NCI-H226 (cell line): ENCODE results near the gene SYT5.
"Not testable (repeated sequence)": the region's sequence is repeated elsewhere in the genome, so short reads cannot be mapped to it uniquely, and the experiment has no call there.

Source experiments
- DNase-seq: peaks from one replicate; pipeline ENCODE4 v3.0.0-alpha.2; 2015

Gene SYT5

DNA sequence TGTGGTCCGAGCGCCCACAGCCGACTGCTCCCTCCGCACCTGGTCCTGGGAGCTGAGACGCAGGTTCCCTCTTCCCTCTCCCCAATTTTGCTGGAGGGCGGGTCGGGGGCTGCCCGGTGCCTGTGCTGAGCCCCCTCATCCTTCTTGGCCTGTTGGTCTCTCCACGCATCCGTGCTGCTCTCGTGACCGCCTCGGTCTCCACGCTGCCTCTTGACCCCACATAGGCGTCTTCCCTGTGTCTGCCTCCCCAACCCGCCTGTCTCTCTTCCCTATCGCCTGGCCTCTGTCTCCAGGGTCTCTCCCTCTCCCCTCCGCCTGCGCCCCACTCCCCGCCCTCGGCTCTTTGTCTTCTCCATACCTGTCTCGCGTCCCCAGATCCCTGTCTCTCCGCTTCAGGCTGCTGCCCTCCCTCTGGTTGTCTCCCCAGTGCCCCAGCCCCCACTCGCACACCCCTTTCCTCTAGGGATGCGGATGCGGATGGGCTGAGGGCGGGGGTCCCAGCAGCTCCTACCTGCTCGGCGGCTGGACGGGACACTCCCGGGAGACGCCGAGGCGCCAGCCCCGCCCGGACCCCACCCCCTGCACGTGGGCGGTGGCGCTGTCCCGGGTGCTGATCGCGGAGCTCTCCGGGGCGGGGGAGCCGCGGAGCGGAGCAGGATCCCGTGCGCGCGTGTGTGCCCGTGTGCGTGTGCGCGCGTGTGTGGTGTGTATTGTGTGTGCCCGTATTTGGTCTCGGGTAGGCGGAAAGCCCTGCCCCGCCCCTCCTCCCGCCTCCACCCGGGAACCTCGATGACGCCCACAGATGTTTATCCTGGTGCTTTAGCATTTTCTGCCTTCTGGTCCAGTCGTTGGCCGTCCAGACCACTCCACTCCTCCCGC is at the start of gene SYT5:
Gene SYT5 (minus strand): TSS at position 684 of the 879 bp plus-strand sequence. CDS start 1,248 bp downstream, outside the sequence.
- peak; percentile 67 for DNase-seq

DNA sequence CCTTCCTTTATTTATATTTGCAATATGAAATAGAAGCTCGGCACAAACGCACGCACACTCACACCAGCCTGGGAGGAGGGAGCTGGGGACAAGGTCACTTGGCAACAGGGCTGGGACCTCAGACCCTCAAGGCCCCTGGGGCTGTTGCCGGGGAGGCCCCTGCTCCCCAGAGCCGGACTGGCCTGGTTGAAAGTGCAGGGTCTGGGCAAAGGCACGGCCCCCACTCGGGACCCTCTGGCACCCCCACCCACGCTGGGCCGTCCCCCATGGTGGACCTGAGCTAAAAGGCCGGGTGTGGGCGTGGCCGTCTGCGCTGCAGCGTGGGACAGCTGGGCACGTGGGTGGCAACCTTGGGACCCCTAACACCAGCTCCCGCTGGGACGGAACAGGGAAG is 49.7 kb upstream of the SYT5 start:
- no peak for DNase-seq

DNA sequence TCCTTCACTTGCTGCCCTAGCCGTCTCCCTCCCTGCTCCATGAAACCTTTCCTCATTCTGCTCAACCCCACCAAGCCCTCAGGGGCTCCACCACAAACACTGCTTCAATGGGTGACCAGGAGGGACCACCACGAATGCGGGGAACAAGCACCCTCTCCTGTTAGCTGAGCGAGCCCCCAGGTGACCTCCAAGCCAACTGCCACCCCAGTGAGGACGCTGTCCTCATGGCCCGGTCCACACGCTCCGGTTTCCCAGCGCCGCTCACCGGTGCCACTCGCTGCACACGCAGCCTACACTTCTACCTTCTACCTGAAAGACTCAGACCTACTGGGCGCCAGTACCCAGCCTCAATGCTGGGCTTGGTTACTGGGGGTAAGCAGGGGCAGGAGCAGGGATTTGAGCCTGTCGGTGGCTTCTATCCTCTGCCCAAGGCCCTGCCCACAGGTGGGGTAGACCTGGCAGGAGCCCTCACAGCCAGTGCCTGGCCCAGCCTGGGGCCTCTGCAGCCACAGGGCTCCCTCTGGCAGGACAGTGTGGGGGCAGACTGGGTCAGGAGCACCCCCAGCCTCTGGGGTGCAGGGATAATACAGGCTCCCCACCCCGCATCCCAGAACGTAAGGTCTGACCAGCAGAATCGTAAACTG is 49.2 kb upstream of the SYT5 start:
- DNase-seq: no peak

DNA sequence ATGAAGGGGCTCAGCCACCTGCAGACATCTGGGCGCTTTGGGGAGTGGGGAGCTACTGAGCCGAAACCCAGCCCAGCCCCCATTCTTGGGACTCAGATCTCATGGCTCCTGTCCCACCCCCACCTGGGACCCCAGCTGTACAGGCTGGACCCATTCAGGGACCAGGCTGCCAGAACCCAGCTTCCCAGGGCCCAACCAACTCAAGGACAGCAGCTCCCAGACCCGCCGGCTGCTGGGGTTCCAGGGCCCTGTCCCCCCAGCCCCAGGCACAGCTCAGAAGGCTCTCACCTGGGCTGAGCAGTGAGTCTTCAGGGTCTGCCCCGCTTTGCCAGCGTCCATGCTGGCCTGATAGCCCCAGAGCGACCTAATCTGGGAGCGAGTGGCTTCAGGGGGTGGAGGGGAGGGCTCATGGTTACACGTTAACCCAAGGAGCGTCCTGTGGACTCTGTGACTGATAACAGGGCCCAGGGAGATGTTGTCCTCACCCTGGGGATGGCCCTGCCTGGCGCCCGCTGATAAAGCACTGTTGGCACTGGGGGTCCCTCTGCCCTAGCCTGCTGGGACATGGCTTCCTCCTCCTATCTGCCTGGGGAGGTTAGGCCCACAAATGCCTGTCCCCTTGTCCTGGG is 48.4 kb upstream of the SYT5 start, which contains the start of gene TMEM86B:
Gene TMEM86B (minus strand): TSS at position 361 of the 629 bp plus-strand sequence. CDS start 22 bp downstream, at position 339.
- no peak for DNase-seq

DNA sequence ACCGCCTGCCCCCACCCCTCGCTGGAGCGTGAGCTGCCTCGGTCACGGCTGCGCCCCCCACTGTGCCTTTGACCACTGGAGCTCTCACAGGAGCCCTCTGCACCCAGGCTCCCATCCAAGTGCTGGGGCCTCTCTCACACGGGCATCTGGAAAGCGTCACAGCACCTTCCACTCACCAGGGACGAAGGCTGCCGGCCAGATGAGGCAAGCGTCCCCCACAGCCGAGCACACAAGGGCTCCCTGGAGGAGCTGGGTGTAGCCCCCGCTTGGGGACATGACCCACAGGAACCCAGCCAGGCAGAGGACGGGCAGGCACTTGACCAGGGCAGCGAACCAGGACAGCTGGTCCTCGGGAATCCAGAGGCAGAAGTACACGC is 47.9 kb upstream of the SYT5 start:
- no peak for DNase-seq

DNA sequence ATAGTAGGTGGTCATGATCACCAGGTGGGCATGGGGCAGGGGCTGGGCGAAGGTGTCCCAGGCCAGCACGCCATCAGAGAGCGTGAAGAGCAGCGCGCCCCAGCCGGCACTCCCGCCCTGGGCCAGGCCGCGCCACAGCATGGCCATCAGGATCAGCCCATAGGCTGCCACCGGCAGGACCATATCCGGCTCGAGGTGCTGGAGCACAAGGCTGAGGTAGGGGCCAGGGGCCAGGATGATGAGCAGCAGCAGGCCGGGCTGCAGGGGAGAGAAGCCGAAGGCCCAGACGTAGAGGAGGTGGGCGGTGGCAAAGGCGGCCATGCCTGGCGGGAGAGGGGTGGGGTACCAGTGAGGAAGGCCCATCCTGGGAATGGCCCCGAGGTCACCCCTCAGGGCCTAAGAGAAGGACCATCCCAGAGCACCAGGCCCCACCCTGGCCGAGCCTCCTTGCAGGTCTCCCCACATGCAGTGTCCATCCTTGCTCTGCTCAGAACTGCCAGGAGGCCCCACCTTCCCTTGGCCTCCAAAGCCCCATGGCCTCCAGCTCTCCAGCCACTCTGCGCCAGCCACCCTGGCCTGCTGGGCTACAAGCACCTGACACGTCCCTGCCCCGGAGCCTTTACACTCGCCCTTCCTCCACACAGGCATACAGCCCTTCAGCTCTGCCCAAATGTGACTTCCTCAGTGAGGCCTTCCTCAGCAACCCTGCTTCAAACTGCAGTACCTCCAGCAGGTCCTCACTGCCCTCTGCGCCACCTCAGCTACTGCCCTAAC is 47.3 kb upstream of the SYT5 start:
- no peak for DNase-seq

DNA sequence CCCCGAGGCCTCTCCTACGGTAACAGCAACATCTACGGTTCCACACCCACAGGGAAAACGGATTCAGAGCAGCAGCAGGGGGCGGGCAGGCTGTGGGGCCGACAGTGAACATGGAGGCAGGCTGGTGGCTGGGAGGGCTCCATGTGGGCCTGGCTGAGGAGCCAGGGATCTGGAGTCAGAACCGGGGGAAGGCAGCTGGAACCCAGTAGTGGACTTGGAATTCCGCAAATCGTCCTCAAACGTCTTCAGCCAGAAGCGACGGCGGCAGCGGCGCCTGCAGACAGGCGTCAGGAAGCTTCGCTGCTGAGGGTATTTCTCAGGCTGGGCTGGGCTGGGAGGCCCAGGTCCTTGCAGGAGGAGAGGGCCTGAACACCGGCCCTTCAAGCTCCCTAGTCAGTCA is 46.7 kb upstream of the SYT5 start:
- DNase-seq: no peak

DNA sequence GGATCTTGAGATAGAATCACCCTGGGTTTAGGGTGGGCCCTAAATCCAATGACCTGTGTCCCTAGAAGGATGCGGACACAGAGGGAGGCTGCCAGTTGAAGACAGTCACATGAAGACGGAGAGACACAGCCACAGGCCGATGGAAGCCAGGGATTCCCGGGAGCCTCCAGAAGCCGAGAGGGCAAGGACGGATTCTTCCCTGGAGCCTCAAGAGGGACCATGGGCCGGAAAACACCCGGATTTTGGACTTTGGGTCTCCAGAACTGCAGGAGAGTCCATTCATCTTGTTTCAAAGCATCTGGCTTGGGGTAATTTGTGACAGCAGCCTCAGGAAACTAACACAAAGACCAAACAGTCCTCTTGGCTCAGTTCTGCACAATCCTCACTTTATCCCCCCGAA is 46.2 kb upstream of the SYT5 start:
- no peak for DNase-seq

DNA sequence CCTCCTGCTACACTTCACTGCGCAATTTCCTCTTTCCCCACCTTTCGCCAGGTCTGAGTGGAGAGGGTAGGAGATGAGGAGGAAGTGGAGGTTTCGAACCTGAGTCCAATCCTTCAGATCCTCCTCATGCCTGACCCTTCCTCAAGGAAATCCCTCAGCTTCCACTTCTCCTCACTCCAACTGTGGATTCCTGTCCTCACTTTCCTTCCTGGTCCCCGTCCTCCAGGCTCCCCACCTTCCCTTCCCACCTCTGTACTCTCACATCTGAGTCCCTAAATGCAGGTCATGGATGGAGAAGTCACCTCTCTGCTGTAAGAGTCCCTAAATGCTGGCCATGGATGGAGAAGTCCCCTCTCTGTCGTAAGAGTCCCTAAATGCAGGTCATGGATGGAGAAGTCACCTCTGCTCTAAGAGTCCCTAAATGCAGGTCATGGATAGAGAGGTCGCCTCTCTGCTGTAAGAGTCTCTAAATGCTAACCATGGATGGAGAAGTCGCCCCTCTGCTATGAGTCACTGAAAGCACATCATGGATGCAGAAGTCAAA is 45.4 kb upstream of the SYT5 start:
- no peak for DNase-seq

DNA sequence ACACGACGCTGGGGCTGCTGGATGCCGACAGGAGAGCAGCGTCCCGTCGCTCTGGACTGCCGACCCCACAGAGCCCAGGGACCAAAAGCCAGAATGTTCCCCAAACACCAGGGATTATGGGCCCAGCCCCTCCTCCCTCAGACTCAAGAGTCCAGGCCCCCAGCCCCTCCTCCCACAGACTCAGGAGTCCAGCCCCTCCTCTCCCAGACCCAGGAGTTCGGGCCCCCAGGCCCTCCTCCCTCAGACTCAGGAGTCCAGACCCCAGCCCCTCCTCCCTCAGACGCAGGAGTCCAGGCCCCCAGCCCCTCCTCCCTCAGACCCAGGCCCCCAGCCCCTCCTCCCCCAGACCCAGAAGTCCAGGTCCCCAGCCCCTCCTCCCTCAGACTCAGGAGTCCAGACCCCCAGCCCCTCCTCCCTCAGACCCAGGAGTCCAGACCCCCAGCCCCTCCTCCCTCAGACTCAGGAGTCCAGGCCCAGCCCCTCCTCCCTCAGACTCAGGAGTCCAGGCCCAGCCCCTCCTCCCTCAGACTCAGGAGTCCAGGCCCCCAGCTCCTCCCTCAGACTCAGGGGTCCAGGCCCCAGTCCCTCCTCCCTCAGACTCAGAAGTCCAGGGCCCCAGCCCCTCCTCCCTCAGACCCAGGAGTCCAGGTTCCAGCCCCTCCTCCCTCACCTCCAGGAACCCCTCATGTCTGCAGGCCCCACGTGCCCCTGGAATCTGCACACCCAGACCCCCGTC is 44.8 kb upstream of the SYT5 start:
- not testable (repeated sequence) for DNase-seq

DNA sequence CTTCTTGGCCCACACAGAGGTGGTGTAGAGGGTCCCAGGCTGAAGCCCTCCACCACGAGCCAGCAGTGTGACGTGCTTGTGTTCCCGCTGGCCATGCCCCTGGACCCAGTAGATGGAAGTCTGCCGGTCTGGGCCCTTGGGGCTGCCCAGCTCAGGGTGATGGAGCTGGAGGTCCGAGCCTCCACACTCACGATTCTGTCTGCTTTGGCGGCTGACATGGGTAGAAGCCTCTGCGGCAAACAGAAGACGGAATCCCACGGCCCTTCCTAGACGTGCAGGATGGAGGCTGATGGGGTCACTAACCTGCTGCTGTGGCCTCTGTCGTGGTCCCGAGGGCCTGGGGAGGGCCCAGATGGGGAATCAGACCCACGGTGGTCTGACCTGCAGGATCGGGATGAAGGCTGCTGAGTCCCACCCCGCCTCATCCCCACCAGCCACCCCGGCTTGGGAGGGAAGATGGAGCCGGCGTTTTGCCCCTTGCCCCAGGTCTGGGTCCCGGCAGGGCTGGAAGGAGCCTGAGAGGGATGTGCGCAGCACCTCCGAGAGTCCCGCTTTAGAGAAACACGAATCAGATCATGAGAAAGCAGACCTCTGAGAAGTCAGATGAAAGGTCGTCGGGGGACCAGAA is 44.1 kb upstream of the SYT5 start:
- no peak for DNase-seq

DNA sequence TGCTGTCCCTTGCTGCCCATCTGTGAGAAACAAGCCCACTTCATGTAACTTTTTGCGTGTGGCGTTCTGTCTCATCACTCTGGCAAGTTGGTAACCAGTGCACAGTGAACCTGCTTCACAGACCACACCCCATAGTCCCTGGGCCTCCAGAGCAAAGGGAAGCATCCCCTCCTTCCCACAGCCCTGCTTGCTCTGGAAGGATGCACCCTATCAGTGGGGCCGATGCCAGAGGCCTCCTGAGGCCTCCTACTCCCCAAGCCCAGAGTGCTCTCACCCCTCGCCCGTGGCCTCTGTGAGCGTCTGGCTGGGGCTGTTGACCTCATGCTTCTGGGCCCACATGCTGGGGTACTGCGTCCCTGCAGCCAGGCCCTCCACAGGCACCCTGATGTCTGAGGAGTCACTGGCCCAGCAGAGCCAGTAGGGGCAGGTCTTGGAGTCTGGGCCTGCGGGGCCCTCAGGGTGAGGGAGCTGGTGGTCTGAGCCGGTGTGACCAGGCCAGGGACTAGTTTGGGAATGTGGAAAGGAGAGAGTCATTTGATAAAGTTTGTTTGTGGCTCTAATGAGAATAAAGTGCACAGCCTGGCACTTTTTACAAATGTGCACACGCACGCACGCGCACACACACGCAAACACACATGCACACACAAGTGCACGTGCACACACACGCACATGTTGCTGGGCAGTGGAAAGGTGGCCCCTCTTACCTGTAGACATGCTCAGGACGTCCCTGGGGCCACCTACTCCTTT is 43.4 kb upstream of the SYT5 start:
- DNase-seq: no peak

DNA sequence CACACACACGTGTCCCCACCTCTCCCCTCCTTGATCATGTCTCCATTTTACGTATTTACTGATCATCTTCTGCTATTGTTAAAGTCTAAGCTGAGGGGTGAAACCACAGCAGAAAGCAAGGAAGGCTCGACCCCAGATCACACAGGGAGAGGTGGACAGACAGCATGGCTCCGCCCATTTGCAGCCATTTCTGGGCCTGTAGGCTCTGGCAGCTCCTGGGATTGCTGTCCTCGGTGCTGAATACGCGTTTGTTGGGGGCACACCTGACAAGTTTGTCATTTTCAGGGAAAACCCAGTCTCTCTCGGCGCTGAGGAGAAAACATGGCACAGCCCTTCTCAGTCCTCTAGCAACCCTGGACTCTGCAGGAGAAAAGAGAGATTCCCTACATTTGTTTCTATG is 40.4 kb upstream of the SYT5 start:
- no peak for DNase-seq

DNA sequence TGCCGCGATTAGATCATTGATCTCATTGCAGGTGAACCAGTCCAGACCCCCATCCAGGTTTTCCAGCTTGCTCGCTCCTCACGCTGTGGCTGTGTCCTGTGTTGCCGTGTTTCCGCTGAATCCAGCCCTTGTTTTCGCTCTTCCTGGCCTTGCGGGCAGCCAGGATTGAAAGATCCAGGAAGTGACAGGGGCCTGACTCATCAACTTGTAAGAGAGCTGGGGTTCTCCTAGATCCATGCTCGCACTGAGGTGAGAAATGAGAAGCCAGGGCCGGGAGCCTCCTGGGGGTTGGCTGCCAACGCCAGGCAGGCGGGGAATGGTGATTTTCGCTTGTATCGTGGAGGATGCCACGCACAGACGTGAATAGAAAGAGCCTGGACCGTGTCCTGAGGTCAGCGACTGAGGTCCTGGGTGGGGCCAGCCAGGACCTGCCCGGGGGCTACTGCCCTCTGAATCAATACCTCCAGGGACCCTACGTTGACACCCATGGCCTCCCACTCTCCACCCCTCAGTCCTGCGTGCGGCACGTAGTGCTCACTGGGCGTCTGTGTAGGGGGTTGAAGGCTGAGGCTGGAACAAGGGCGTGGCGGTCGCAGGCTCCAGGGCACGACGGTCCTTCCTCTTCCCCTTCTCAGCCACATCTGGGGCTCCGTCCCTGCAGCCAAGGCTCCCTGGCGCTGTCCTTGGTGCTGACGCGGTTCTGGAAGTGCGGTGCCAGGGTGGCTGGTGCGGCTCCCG is 36.5 kb upstream of the SYT5 start:
- peak; percentile 100 for DNase-seq

DNA sequence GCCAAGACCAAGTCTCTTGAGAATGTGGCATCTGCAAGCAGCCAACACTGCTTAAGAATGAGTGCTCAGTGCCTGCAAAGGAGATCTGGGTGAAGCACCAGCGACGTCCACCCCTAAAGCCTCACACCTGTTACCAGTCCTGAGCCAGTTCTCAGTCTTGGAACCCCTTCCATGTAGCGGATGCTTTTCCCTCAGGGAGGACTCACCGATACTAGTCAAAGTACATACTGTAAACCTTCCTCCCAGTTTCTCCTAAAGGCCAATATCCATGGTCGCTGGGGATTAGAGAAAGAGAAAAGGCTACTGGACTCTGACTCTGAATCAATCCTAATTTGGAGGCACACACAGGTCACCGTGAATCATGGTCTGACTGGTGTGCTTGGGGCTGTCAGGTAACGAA is 33.5 kb upstream of the SYT5 start:
- no peak for DNase-seq

DNA sequence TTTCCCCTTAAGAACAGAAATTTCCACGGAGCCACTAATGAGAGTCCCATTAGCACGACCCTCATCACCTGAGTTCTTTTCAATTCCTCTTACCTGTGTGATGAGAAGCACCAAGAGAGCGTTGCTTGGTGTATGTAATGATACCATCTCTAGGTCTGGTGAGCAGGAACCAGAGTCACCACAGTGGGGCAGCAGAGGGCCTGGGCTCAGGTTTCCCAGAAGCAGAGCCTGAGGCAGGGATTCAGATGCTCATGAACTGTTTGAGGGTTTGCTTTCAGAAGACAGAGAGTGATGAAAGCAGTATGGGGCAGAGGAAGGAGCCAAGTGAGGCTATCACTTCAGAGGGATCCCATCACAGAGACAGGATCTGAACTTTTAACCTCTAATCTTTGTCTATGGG is 32.4 kb upstream of the SYT5 start:
- peak; percentile 51 for DNase-seq

DNA sequence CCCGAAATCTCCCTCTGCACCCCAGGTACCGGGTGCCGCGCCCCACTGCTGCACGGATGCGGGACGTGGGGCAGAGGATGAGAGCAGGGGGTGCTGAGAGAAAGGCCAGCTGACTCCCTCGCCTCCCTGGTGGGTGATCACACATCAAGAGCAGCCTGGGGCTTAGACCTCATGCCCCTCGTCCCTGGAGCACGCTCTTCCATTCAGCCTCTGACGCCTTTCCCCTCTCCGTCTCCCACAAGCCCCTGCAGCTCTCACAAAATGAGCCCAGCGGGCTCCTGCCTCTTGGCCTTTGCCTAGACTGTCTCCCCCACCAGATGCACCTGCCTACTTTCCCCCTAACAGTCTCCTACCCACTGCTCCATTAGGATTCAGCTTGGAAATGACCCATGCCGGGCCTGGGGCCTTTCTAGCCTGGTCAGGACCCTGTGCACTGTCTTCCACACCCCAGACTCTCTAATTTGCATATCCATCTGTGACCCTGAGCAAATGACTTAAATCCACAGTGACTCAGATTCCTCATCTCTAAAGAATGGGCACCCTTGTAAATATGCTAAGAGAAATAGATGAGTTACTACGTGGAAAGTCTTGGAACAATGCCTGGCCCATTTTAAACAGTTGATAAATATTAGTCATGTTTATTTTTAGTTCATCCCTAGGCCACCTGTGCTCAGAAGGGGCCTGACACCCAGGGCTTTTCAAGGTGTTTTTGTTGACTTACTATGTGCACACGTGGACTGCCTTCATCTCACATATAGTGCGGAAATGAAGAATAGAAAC is 29.8 kb upstream of the SYT5 start:
- DNase-seq: peak; percentile 93

DNA sequence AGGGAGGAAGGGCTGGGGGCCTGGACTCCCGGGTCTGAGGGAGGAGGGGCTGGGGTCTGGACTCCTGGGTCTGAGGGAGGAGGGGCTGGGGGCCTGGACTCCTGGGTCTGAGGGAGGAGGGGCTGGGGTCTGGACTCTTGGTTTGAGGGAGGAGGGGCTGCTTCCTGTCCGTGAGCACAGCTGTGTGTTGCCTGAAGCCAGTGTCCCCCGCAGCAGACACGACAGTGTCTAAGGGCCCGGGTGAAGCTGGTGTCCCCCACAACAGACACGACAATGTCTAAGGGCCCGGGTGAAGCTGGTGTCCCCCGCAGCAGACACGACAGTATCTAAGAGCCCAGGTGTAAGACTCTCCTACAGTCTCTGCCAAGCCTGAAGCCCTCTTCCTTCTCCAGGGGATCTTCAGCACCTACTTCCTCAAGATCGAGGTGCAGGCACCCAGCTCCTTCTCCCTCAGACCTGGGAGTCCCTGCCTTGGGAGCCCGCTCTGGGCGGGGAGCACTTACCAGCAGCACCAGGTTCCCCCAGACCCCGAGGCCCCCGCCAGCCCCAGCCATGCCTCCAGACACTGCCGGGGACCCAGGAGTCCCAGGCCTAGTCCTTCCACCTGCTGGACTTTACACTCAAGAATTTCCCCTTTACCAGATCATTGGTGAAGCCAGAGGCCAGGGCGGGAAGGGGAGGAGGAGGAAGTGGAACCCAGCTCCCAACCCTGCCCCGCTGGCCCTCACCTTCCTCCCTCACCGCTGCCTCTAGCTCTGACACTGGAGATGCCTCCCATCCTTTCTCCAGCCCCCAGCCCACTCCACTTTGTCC is 29.0 kb upstream of the SYT5 start, which contains the start of gene PTPRH:
Gene PTPRH (minus strand): TSS at position 622 of the 813 bp plus-strand sequence. CDS start 68 bp downstream, at position 554.
- DNase-seq: peak; percentile 51
